ENCODE results near the gene EIF2B2.

The EIF2B2 gene

DNA sequence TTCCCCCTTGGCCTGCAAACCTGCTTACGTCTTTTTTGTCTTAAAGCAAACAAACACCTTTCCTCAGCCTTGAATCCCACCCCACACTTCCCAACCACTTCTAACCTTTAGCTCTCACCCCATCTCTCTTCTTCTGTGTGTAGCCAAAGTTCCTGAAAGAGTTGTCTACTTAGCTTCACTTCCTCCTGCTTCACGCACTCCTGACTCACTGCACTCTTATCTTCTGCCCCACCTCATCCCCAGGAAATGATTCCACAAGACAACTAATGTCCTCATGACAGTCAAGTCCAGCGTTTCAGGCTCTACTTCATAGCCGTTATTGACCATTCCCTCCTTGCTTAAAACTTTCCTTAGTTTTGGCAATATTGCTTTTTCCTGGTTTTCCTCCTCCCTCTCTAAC lies 22.4 kb downstream of the EIF2B2 start:
- no peak for TF ChIP-seq SIN3A (IDR thresholded peaks at IDR 0.05; ENCODE audit: borderline replicate concordance, insufficient read depth, low read length)
- no peak for TF ChIP-seq TAF1 (IDR thresholded peaks at IDR 0.05; ENCODE audit: borderline replicate concordance, insufficient read depth, low read length)
- no peak for TF ChIP-seq FOXP2 (optimal IDR thresholded peaks at IDR 0.05; ENCODE audit: borderline replicate concordance, extremely low read depth, extremely low read length, insufficient read depth)
- TF ChIP-seq POLR2AphosphoS5 (IDR thresholded peaks at IDR 0.05; ENCODE audit: low read depth, low read length) = no peak
- TF ChIP-seq, protein P1, sequence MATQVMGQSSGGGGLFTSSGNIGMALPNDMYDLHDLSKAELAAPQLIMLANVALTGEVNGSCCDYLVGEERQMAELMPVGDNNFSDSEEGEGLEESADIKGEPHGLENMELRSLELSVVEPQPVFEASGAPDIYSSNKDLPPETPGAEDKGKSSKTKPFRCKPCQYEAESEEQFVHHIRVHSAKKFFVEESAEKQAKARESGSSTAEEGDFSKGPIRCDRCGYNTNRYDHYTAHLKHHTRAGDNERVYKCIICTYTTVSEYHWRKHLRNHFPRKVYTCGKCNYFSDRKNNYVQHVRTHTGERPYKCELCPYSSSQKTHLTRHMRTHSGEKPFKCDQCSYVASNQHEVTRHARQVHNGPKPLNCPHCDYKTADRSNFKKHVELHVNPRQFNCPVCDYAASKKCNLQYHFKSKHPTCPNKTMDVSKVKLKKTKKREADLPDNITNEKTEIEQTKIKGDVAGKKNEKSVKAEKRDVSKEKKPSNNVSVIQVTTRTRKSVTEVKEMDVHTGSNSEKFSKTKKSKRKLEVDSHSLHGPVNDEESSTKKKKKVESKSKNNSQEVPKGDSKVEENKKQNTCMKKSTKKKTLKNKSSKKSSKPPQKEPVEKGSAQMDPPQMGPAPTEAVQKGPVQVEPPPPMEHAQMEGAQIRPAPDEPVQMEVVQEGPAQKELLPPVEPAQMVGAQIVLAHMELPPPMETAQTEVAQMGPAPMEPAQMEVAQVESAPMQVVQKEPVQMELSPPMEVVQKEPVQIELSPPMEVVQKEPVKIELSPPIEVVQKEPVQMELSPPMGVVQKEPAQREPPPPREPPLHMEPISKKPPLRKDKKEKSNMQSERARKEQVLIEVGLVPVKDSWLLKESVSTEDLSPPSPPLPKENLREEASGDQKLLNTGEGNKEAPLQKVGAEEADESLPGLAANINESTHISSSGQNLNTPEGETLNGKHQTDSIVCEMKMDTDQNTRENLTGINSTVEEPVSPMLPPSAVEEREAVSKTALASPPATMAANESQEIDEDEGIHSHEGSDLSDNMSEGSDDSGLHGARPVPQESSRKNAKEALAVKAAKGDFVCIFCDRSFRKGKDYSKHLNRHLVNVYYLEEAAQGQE (IDR thresholded peaks at IDR 0.05; ENCODE audit: insufficient read depth in 1 of 2, low read depth in 2 of 2, low read length in 2 of 2) = no peak

DNA sequence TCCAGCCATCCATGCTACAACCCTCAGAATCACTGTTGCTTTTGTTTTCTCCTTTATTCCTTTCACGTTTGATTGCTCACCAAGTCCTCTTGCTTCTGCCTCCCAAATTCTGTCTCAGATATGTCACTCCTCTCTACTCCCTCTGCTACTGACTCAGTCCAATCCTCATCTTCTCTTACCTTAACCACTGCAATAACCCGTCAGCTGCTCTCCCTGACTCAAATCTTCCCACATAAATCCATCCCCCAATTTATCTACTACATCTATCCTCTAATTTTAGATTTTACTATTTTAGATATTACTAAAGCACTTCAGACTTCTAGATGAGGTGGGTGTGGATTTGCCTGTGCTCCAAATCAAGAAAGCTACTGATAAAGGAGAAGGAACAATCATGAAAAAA lies 23.2 kb downstream of the EIF2B2 start:
- TF ChIP-seq TAF1 (IDR thresholded peaks at IDR 0.05; ENCODE audit: borderline replicate concordance, insufficient read depth, low read length) (no peak), SIN3A (IDR thresholded peaks at IDR 0.05; ENCODE audit: borderline replicate concordance, insufficient read depth, low read length) (no peak), POLR2AphosphoS5 (IDR thresholded peaks at IDR 0.05; ENCODE audit: low read depth, low read length) (no peak), FOXP2 (optimal IDR thresholded peaks at IDR 0.05; ENCODE audit: borderline replicate concordance, extremely low read depth, extremely low read length, insufficient read depth) (no peak)
- TF ChIP-seq, protein P1 (IDR thresholded peaks at IDR 0.05; ENCODE audit: insufficient read depth in 1 of 2, low read depth in 2 of 2, low read length in 2 of 2) = no peak

DNA sequence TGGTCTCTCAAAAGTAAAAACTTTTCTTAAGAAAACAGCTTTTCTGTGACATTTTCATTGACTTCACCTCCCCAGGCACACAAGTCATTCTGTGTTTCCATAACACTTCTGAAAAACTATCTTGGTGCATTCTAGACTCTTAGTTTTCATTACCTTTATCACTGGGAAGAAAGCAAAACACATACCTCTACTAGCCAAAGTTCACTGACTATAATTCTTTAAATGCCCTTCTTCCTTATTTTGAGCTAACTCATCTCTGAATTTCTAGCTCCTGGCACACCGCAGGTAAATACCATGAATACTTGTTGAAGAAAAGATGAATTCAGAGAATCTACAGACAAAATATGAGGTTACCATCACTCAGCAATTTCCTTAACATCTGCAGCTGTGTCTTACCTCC lies 27.4 kb downstream of the EIF2B2 start:
- TF ChIP-seq POLR2AphosphoS5 (IDR thresholded peaks at IDR 0.05; ENCODE audit: low read depth, low read length) = no peak

DNA sequence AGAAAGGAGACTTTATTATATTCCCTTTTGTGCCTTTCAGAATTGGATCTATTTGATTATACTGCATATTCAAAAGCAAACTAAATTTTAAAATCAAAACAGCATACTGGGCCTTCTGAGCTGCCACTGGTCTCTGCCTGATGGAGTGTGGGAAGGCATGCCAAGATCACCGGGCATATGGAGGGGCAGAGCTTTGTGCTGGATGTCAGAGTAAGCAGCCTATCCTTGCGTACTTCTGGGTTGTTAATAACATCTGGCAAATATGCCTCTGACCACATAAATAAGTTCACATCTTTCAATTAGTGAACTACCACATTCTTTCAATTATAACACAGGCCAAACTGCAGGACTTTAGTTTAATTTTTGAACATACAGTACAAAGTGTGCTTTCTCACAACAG lies 30.2 kb downstream of the EIF2B2 start:
- TF ChIP-seq, protein P1 (IDR thresholded peaks at IDR 0.05; ENCODE audit: insufficient read depth in 1 of 2, low read depth in 2 of 2, low read length in 2 of 2) = no peak
- TF ChIP-seq TAF1 (IDR thresholded peaks at IDR 0.05; ENCODE audit: borderline replicate concordance, insufficient read depth, low read length) = no peak
- TF ChIP-seq FOXP2 (optimal IDR thresholded peaks at IDR 0.05; ENCODE audit: borderline replicate concordance, extremely low read depth, extremely low read length, insufficient read depth) = no peak
- no peak for TF ChIP-seq POLR2AphosphoS5 (IDR thresholded peaks at IDR 0.05; ENCODE audit: low read depth, low read length)
- no peak for TF ChIP-seq SIN3A (IDR thresholded peaks at IDR 0.05; ENCODE audit: borderline replicate concordance, insufficient read depth, low read length)

DNA sequence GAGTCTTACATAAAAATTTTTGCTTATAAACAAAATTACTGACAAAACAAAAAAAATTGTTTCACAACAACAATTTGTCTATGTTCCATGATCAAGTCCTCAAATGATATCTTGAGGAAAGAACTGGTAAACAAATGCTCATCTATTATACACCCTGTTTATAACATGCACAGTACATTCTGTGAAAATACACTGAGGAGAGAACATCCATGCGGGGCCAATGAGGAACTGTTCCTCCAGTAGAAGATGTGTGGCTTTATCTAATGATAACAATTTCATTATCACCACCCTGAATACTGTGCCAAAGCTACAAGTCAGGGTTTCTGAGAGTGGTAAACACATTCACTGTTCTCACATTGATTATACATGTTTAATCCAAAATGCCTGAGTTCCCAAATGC lies 37.8 kb downstream of the EIF2B2 start:
- TF ChIP-seq SIN3A (IDR thresholded peaks at IDR 0.05; ENCODE audit: borderline replicate concordance, insufficient read depth, low read length) (no peak), POLR2AphosphoS5 (IDR thresholded peaks at IDR 0.05; ENCODE audit: low read depth, low read length) (no peak), TAF1 (IDR thresholded peaks at IDR 0.05; ENCODE audit: borderline replicate concordance, insufficient read depth, low read length) (no peak), FOXP2 (optimal IDR thresholded peaks at IDR 0.05; ENCODE audit: borderline replicate concordance, extremely low read depth, extremely low read length, insufficient read depth) (no peak)
- TF ChIP-seq, protein P1 (IDR thresholded peaks at IDR 0.05; ENCODE audit: insufficient read depth in 1 of 2, low read depth in 2 of 2, low read length in 2 of 2) = no peak

Data from PFSK-1 (cell line).